ENCODE results near the gene FOXO4. TPM values are rescaled to one million over a fixed set of nuclear protein-coding genes. Genes with fewer than 3 reads are reported as not detected.

The FOXO4 gene
- total RNA-seq, 1 donor from 2014 or later: 12.0 TPM

GRCh38 chrX:71128166-71128833 lies 32.6 kb downstream of the FOXO4 start:
- no peak for DNase-seq (ENCODE audit: low read depth, low spot score)
- Mint-ChIP-seq H3K36me3 (ENCODE audit: low read depth) (peaks cover 35% of the 10 kb centered on the region), H3K9me3 (no peaks in the 10 kb centered on the region), H3K27ac (ENCODE audit: unreplicated experiment) (no peak overlapping the region), H3K4me1 (peaks cover 11% of the 10 kb centered on the region), H3K27me3 (ENCODE audit: low read depth) (no peaks in the 10 kb centered on the region), H3K4me3 (no peak overlapping the region)
- TF ChIP-seq CTCF (conservative IDR thresholded peaks at IDR 0.05): no peak

GRCh38 chrX:71128915-71129765 lies 33.5 kb downstream of the FOXO4 start:
- Mint-ChIP-seq H3K36me3 (ENCODE audit: low read depth) (peaks cover 32% of the 10 kb centered on the region), H3K4me3 (peak overlapping the region; percentile 2), H3K4me1 (peaks cover 11% of the 10 kb centered on the region), H3K27ac (ENCODE audit: unreplicated experiment) (no peak overlapping the region), H3K9me3 (no peaks in the 10 kb centered on the region), H3K27me3 (ENCODE audit: low read depth) (no peaks in the 10 kb centered on the region)
- peak; percentile 75 for TF ChIP-seq CTCF (conservative IDR thresholded peaks at IDR 0.05)
- peak; percentile 72 for DNase-seq (ENCODE audit: low read depth, low spot score)

- Mint-ChIP-seq H3K36me3 (ENCODE audit: low read depth) (peaks cover 34% of the 10 kb centered on the region), H3K9me3 (no peaks in the 10 kb centered on the region), H3K4me1 (peaks cover 11% of the 10 kb centered on the region), H3K27me3 (ENCODE audit: low read depth) (no peaks in the 10 kb centered on the region), H3K4me3 (no peak overlapping the region), H3K27ac (ENCODE audit: unreplicated experiment) (no peak overlapping the region)
- no peak for TF ChIP-seq CTCF (conservative IDR thresholded peaks at IDR 0.05)
- DNase-seq (ENCODE audit: low read depth, low spot score): no peak
Measured at GRCh38 chrX:71131510-71131909, 35.9 kb downstream of the FOXO4 start.

- H3K27me3 Mint-ChIP-seq (ENCODE audit: low read depth): peaks cover 3% of the 10 kb centered on the region
- TF ChIP-seq CTCF (conservative IDR thresholded peaks at IDR 0.05): no peak
- DNase-seq (ENCODE audit: low read depth, low spot score): no peak
- no peak overlapping the region for H3K4me3 Mint-ChIP-seq
- peaks cover 9% of the 10 kb centered on the region for H3K36me3 Mint-ChIP-seq (ENCODE audit: low read depth)
- peaks cover 8% of the 10 kb centered on the region for H3K4me1 Mint-ChIP-seq
- no peak overlapping the region for H3K27ac Mint-ChIP-seq (ENCODE audit: unreplicated experiment)
- H3K9me3 Mint-ChIP-seq: no peaks in the 10 kb centered on the region
Measured at GRCh38 chrX:71140440-71140839, 44.8 kb downstream of the FOXO4 start.

GRCh38 chrX:71143508-71143907 lies 47.9 kb downstream of the FOXO4 start:
- Mint-ChIP-seq H3K4me3 (peak overlapping the region; percentile 93), H3K36me3 (ENCODE audit: low read depth) (peaks cover 6% of the 10 kb centered on the region), H3K27me3 (ENCODE audit: low read depth) (peaks cover 8% of the 10 kb centered on the region), H3K27ac (ENCODE audit: unreplicated experiment) (no peak overlapping the region), H3K4me1 (peaks cover 24% of the 10 kb centered on the region), H3K9me3 (no peaks in the 10 kb centered on the region)
- no peak for DNase-seq (ENCODE audit: low read depth, low spot score)
- no peak for TF ChIP-seq CTCF (conservative IDR thresholded peaks at IDR 0.05)

Measured in neural crest cell (in vitro differentiated cells).